ENCODE data around the gene COLEC11.

COLEC11 gene

GRCh38 chr2:3598197-3598910 lies 3.4 kb downstream of the COLEC11 start (continued):
- TF ChIP-seq ZNF398 (tag by site-specific recombination; IDR thresholded peaks at IDR 0.05) (no peak), ZNF324 (tag by site-specific recombination; IDR thresholded peaks at IDR 0.05) (no peak)

- Histone ChIP-seq H3K4me1 (ENCODE audit: control insufficient read depth, insufficient read depth, low read length) (no peaks in the 10 kb centered on the region), H3K9me3 (ENCODE audit: control insufficient read depth, insufficient read depth, low read depth, low read length) (no peaks in the 10 kb centered on the region), H3K27ac (ENCODE audit: extremely low read depth, low read depth, low read length) (no peak overlapping the region), H3K4me3 (ENCODE audit: low read depth, low read length) (no peak overlapping the region), H3K36me3 (ENCODE audit: control insufficient read depth in 2 of 2, insufficient read depth in 1 of 2, low read length in 2 of 2) (no peaks in the 10 kb centered on the region)
- ChIA-PET CTCF (no interaction called here), POLR2A (interaction anchor here (0.8 kb wide), 1 partner anchor 11 kb away, joined by 3 read pairs; no protein-coding TSS in a partner anchor)
- no peak for TF ChIP-seq HOXD13 (CRISPR knock-in tag; IDR thresholded peaks at IDR 0.05; ENCODE audit: borderline replicate concordance)
- TF ChIP-seq ZBTB8A (tag by site-specific recombination; IDR thresholded peaks at IDR 0.05): no peak
- no peak for TF ChIP-seq ZNF785 (tag by site-specific recombination; IDR thresholded peaks at IDR 0.05)
- TF ChIP-seq, protein P1, sequence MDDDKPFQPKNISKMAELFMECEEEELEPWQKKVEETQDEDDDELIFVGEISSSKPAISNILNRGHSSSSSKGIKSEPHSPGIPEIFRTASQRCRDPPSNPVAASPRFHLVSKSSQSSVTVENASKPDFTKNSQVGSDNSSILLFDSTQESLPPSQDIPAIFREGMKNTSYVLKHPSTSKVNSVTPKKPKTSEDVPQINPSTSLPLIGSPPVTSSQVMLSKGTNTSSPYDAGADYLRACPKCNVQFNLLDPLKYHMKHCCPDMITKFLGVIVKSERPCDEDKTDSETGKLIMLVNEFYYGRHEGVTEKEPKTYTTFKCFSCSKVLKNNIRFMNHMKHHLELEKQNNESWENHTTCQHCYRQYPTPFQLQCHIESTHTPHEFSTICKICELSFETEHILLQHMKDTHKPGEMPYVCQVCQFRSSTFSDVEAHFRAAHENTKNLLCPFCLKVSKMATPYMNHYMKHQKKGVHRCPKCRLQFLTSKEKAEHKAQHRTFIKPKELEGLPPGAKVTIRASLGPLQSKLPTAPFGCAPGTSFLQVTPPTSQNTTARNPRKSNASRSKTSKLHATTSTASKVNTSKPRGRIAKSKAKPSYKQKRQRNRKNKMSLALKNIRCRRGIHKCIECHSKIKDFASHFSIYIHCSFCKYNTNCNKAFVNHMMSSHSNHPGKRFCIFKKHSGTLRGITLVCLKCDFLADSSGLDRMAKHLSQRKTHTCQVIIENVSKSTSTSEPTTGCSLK (tag by site-specific recombination; IDR thresholded peaks at IDR 0.05): no peak
- no peak for TF ChIP-seq TRIM28 (IDR thresholded peaks at IDR 0.05; ENCODE audit: borderline replicate concordance, low read length)
- no peak for TF ChIP-seq SP2 (tag by site-specific recombination; IDR thresholded peaks at IDR 0.05)
- no peak for TF ChIP-seq ZNF514 (tag by site-specific recombination; IDR thresholded peaks at IDR 0.05)
- TF ChIP-seq, protein P2, sequence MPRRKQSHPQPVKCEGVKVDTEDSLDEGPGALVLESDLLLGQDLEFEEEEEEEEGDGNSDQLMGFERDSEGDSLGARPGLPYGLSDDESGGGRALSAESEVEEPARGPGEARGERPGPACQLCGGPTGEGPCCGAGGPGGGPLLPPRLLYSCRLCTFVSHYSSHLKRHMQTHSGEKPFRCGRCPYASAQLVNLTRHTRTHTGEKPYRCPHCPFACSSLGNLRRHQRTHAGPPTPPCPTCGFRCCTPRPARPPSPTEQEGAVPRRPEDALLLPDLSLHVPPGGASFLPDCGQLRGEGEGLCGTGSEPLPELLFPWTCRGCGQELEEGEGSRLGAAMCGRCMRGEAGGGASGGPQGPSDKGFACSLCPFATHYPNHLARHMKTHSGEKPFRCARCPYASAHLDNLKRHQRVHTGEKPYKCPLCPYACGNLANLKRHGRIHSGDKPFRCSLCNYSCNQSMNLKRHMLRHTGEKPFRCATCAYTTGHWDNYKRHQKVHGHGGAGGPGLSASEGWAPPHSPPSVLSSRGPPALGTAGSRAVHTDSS (tag by site-specific recombination; IDR thresholded peaks at IDR 0.05): no peak
- TF ChIP-seq ZNF660 (tag by site-specific recombination; IDR thresholded peaks at IDR 0.05): no peak
- no peak for TF ChIP-seq KLF1 (tag by site-specific recombination; IDR thresholded peaks at IDR 0.05)
- TF ChIP-seq ZBTB20 (tag by site-specific recombination; IDR thresholded peaks at IDR 0.05): no peak
- TF ChIP-seq PRDM1 (tag by site-specific recombination; IDR thresholded peaks at IDR 0.05): no peak
- no peak for TF ChIP-seq ZNF311 (tag by site-specific recombination; IDR thresholded peaks at IDR 0.05; ENCODE audit: borderline replicate concordance)
- no peak for TF ChIP-seq ZNF292 (tag by site-specific recombination; IDR thresholded peaks at IDR 0.05; ENCODE audit: borderline replicate concordance, low read depth)
These were observed 4.3 kb downstream of the COLEC11 start for GRCh38 chr2:3598912-3599854.

All from HEK293 (cell line).